H1 (cell line): Measurements from ENCODE around the gene QSOX2. TPM values are rescaled to one million over a fixed set of nuclear protein-coding genes. Genes with fewer than 3 reads are reported as not detected.

Experiments
- ATF3 ChIP-seq: IDR thresholded peaks from 2 replicates; pipeline ENCODE4 v1.6.1; 2011; ENCODE audit warnings: low read depth, mild to moderate bottlenecking, low read length; ENCODE audit not compliant: insufficient read depth
- CHD7 ChIP-seq: fragments of 300-600 bp; sonication (generic); IDR thresholded peaks from 2 replicates; pipeline ENCODE4 v1.7.1; 2012; ENCODE audit warnings: low read length, moderate library complexity, mild to moderate bottlenecking, inconsistent platforms; ENCODE audit not compliant: insufficient replicate concordance
- HDAC6 ChIP-seq: IDR thresholded peaks from one replicate; pipeline ENCODE4 v1.7.1; 2012; ENCODE audit warnings: low read depth, mild to moderate bottlenecking, inconsistent platforms, low read length, moderate library complexity
- KDM1A ChIP-seq: fragments of 200-600, 300-600 bp; sonication (generic); IDR thresholded peaks from 2 replicates; pipeline ENCODE4 v1.7.1; 2016; ENCODE audit warnings: mild to moderate bottlenecking, low read length, borderline replicate concordance
- MAX ChIP-seq: IDR thresholded peaks from 2 replicates; pipeline ENCODE4 v1.6.1; 2012; ENCODE audit warnings: inconsistent platforms
- NANOG ChIP-seq: IDR thresholded peaks from 2 replicates; pipeline ENCODE4 v1.6.1; 2011; ENCODE audit warnings: low read length, low read depth, mild to moderate bottlenecking, inconsistent platforms; ENCODE audit not compliant: insufficient read depth, poor library complexity, severe bottlenecking
- SIRT6 ChIP-seq: IDR thresholded peaks from one replicate; pipeline ENCODE4 v1.7.1; 2012; ENCODE audit warnings: low read length, inconsistent platforms
- TEAD4 ChIP-seq: IDR thresholded peaks from 2 replicates; pipeline ENCODE4 v1.6.1; 2012; ENCODE audit warnings: low read depth, low read length, inconsistent platforms, mixed read lengths
- ZNF274 ChIP-seq: IDR thresholded peaks from 2 replicates; pipeline ENCODE4 v1.7.0; 2012; ENCODE audit warnings: low read length, borderline replicate concordance; ENCODE audit errors: extremely low read depth
- polyA plus RNA-seq, 7 experiments: library from polyadenylated mRNA; depleted of rRNA in 3 of 7; stranded (reverse) in 5 of 7; unstranded in 2 of 7; fragments of >200 nt in 5 of 7; fragments of 200-250 nt in 2 of 7; gene quantifications; 1 replicate in 5 of 7; 2 replicates in 1 of 7; 4 replicates in 1 of 7; pipeline versions ENCODE4 v1.2.1 to v1.2.3, GENCODE V29; 2011 to 2013; ENCODE audit warnings: missing spikeins in 2 of 7, mixed read lengths in 2 of 7
- total RNA-seq: library from RNA; stranded (reverse); fragmentation: NEBNext Ultra II Directional; extraction: Animal tissue kit (Norgen Biotek cat#: 25700); gene quantifications from 2 replicates; pipeline ENCODE4 v1.2.1, GENCODE V29; 2021

QSOX2 gene
- total and polyA plus RNA-seq, 2 of the 8 experiments (the other 6 are each of a cell fraction or from before 2014, with no cell fraction given), result 18.0 to 28.6 TPM

- TF ChIP-seq CHD7 (no peak), TEAD4 (no peak), SIRT6 (no peak), MAX (no peak), NANOG (no peak), ATF3 (no peak), HDAC6 (no peak), ZNF274 (no peak), KDM1A (no peak)
These were observed 3.6 kb upstream of the QSOX2 start (continued) for GRCh38 chr9:136248951-136249876.
